CD14-positive monocyte (primary cell): ENCODE measurements around the gene VAX1. TPM values are rescaled to one million over a fixed set of nuclear protein-coding genes. Genes with fewer than 3 reads are reported as not detected.

ENCODE experiments used
- DNase-seq, 3 donors: peaks; one replicate each; pipeline ENCODE4 v3.0.0-alpha.2; 2011 to 2022
- H2AFZ ChIP-seq: 2 replicates; pipeline ENCODE4 v1.6.0; 2012; ENCODE audit warnings: mild to moderate bottlenecking, low read depth, low read length, inconsistent platforms; ENCODE audit not compliant: insufficient read depth, poor library complexity, severe bottlenecking
- H3K27ac ChIP-seq, 2 donors: 1 replicate in 1 of 2; 2 replicates in 1 of 2; pipeline ENCODE4 v1.5.1; 2012 to 2013; ENCODE audit warnings: low read length in 2 of 2, control low read depth in 1 of 2, inconsistent platforms in 1 of 2, low read depth in 1 of 2, mild to moderate bottlenecking in 1 of 2
- H3K27me3 ChIP-seq, 2 donors: one replicate each; pipeline versions ENCODE4 v1.6.0 to v1.6.1; 2011 to 2013; ENCODE audit warnings: low read length in 2 of 2; ENCODE audit not compliant: control insufficient read depth in 2 of 2, insufficient read depth in 2 of 2
- H3K36me3 ChIP-seq, 2 donors: replicated peaks in 1 of 2; 1 replicate in 1 of 2; 2 replicates in 1 of 2; pipeline versions ENCODE4 v1.5.1 to v1.6.1; 2012 to 2013; ENCODE audit warnings: low read length in 2 of 2, control low read depth in 1 of 2, inconsistent platforms in 1 of 2, mild to moderate bottlenecking in 1 of 2; ENCODE audit not compliant: insufficient read depth in 2 of 2, control insufficient read depth in 1 of 2
- H3K4me1 ChIP-seq, 2 donors: 1 replicate in 1 of 2; 2 replicates in 1 of 2; pipeline versions ENCODE4 v1.5.1 to v1.6.1; 2012 to 2013; ENCODE audit warnings: low read length in 2 of 2, control low read depth in 1 of 2, inconsistent platforms in 1 of 2, mild to moderate bottlenecking in 1 of 2, moderate library complexity in 1 of 2; ENCODE audit not compliant: insufficient read depth in 2 of 2, control insufficient read depth in 1 of 2
- H3K4me2 ChIP-seq: replicated peaks from 2 replicates; pipeline ENCODE3; 2012; ENCODE audit warnings: low read length, moderate library complexity, mild to moderate bottlenecking; ENCODE audit not compliant: poor library complexity, severe bottlenecking; ENCODE audit errors: extremely low read depth
- H3K4me3 ChIP-seq, 3 experiments: fragments of 200-600 bp in 1 of 3; sonication (generic) in 1 of 3; replicated peaks in 1 of 3; 1 replicate in 2 of 3; 2 replicates in 1 of 3; pipeline ENCODE4 v1.5.1; 2011 to 2013; ENCODE audit warnings: low read length in 3 of 3, mild to moderate bottlenecking in 3 of 3, control low read depth in 2 of 3, low read depth in 2 of 3, inconsistent platforms in 1 of 3, moderate library complexity in 1 of 3
- H3K79me2 ChIP-seq: 2 replicates; pipeline ENCODE4 v1.6.0; 2012; ENCODE audit warnings: mild to moderate bottlenecking, control low read depth, inconsistent platforms, low read length, moderate library complexity; ENCODE audit not compliant: insufficient read depth
- H3K9ac ChIP-seq: 2 replicates; pipeline ENCODE4 v1.6.0; 2017; ENCODE audit warnings: low read length, mild to moderate bottlenecking; ENCODE audit not compliant: insufficient read depth, poor library complexity, severe bottlenecking
- H3K9me3 ChIP-seq, 2 donors: replicated peaks in 1 of 2; 1 replicate in 1 of 2; 2 replicates in 1 of 2; pipeline versions ENCODE4 v1.5.1 to v1.6.1; 2012 to 2013; ENCODE audit warnings: low read length in 2 of 2, control low read depth in 1 of 2; ENCODE audit not compliant: control insufficient read depth in 1 of 2, insufficient read depth in 1 of 2
- H4K20me1 ChIP-seq: 2 replicates; pipeline ENCODE4 v1.6.0; 2012; ENCODE audit warnings: mild to moderate bottlenecking, low read length, control low read depth, moderate library complexity; ENCODE audit not compliant: insufficient read depth
- H3K27ac Mint-ChIP-seq, 7 donors: one replicate each; pipeline ENCODE4 v1.8.0; 2020; ENCODE audit warnings: mild to moderate bottlenecking in 7 of 7, mixed read lengths in 7 of 7, moderate library complexity in 6 of 7, inconsistent platforms in 2 of 7
- H3K27me3 Mint-ChIP-seq, 3 donors: one replicate each; pipeline ENCODE4 v1.8.0; 2021 to 2022; ENCODE audit warnings: low read depth in 3 of 3, mild to moderate bottlenecking in 3 of 3, mixed read lengths in 3 of 3, moderate library complexity in 3 of 3, inconsistent platforms in 1 of 3
- H3K36me3 Mint-ChIP-seq, 2 donors: one replicate each; pipeline ENCODE4 v1.8.0; 2020; ENCODE audit warnings: mixed read lengths in 2 of 2, inconsistent platforms in 1 of 2, mild to moderate bottlenecking in 1 of 2
- H3K4me1 Mint-ChIP-seq: one replicate; pipeline ENCODE4 v1.8.0; 2020; ENCODE audit warnings: mild to moderate bottlenecking, mixed read lengths
- H3K4me3 Mint-ChIP-seq, 2 donors: one replicate each; pipeline ENCODE4 v1.8.0; 2020; ENCODE audit warnings: mild to moderate bottlenecking in 2 of 2, mixed read lengths in 2 of 2, moderate library complexity in 1 of 2
- H3K9me3 Mint-ChIP-seq, 7 donors: one replicate each; pipeline ENCODE4 v1.8.0; 2020 to 2022; ENCODE audit warnings: mixed read lengths in 7 of 7, mild to moderate bottlenecking in 6 of 7, moderate library complexity in 6 of 7, inconsistent platforms in 2 of 7
- CTCF ChIP-seq: fragments of 200-600 bp; IDR thresholded peaks from one replicate; pipeline ENCODE4 v1.8.0; 2022; ENCODE audit warnings: antibody characterized with exemption, mild to moderate bottlenecking
- WGBS: methylation state at CpG from one replicate; pipeline ENCODE4 v1.1.5; 2013; ENCODE audit warnings: missing lambda C conversion rate; ENCODE audit not compliant: insufficient coverage; 5-methylcytosine and 5-hydroxymethylcytosine counted together
- intact Hi-C, 2 donors: fragments of 100-400 bp; cut with micrococcal nuclease; formaldehyde crosslinking; loops; one replicate each; pipeline versions ENCODE4 v1.15.0 to v1.15.1; 2023
- polyA plus RNA-seq, 3 donors: library from polyadenylated mRNA; depleted of rRNA in 1 of 3; unstranded in 2 of 3; stranded (reverse) in 1 of 3; fragments of 300-500 nt in 2 of 3; fragments of >200 nt in 1 of 3; fragmentation: Illumina TruSeq in 2 of 3; gene quantifications; 1 replicate in 2 of 3; 2 replicates in 1 of 3; pipeline ENCODE4 v1.2.3, GENCODE V29; 2012 to 2021

Gene VAX1
- polyA plus RNA-seq, 3 donors = not detected

- peak overlapping the region; percentile 61 for H2AFZ ChIP-seq
Observed at GRCh38 chr10:117167346-117167788, 29.3 kb upstream of the VAX1 start.

More at GRCh38 chr10:117167346-117167788, 29.3 kb upstream of the VAX1 start:
- intact Hi-C loops = no loop called here
- H3K79me2 ChIP-seq = no peaks in the 10 kb centered on the region
- DNase-seq = no peak
- TF ChIP-seq CTCF = no peak
- no peak overlapping the region for H3K9ac ChIP-seq
- H3K27ac ChIP-seq = no peak overlapping the region
- H3K4me3 ChIP-seq = peak overlapping the region in 1 of 3 experiments; percentile 59
- peak overlapping the region in 1 of 2 donors; percentile 89 for H3K4me3 Mint-ChIP-seq
- peaks cover 42% of the 10 kb centered on the region for H3K4me1 Mint-ChIP-seq
- 13% methylated on average over 19 of the region's 21 CpGs for WGBS
- no peak overlapping the region for H3K4me2 ChIP-seq
- peaks cover 3 to 5% of the 10 kb centered on the region in 2 donors for H3K36me3 Mint-ChIP-seq
- peaks cover 27 to 39% of the 10 kb centered on the region in 2 donors for H3K4me1 ChIP-seq
- H3K36me3 ChIP-seq = no peaks in the 10 kb centered on the region
- peaks cover 0 to 23% (median 19%) of the 10 kb centered on the region in 7 donors for H3K9me3 Mint-ChIP-seq
- no peaks in the 10 kb centered on the region for H4K20me1 ChIP-seq
- H3K27me3 ChIP-seq = peaks cover 90 to 99% of the 10 kb centered on the region in 2 donors
- peaks cover 88 to 96% (median 90%) of the 10 kb centered on the region in 3 donors for H3K27me3 Mint-ChIP-seq
- H3K9me3 ChIP-seq = peaks cover 2 to 36% of the 10 kb centered on the region in 2 donors
- H3K27ac Mint-ChIP-seq = no peak overlapping the region
